NCI-H1694 (cell line): Measurements from ENCODE around the gene SRC.

Experiments
- DNase-seq: peaks from one replicate; lab custom pipeline; 2025; lab: John Stamatoyannopoulos, UW

SRC gene

GRCh38 chr20:37345339-37346235 is at the start of gene SRC:
TSS of gene SRC (plus strand) at chr20:37346140. CDS start at chr20:37384154, 38,014 bp downstream.
- peak; percentile 28 for DNase-seq

GRCh38 chr20:37296371-37296770 is 49.6 kb upstream of the SRC start:
- no peak for DNase-seq

GRCh38 chr20:37297066-37297736 is 48.7 kb upstream of the SRC start:
- DNase-seq = no peak

GRCh38 chr20:37298190-37298939 is 47.6 kb upstream of the SRC start:
- no peak for DNase-seq

GRCh38 chr20:37299718-37300528 is 46.0 kb upstream of the SRC start:
- no peak for DNase-seq

- no peak for DNase-seq
These were observed 44.8 kb upstream of the SRC start for GRCh38 chr20:37301120-37301519.

GRCh38 chr20:37301558-37301957 is 44.4 kb upstream of the SRC start:
- DNase-seq = no peak

- DNase-seq = no peak
These were observed 43.0 kb upstream of the SRC start for GRCh38 chr20:37302981-37303380.

GRCh38 chr20:37303637-37304036 is 42.3 kb upstream of the SRC start:
- no peak for DNase-seq

GRCh38 chr20:37305079-37305478 is 40.9 kb upstream of the SRC start:
- no peak for DNase-seq

GRCh38 chr20:37305839-37306238 is 40.1 kb upstream of the SRC start:
- no peak for DNase-seq

- DNase-seq = no peak
These were observed 37.6 kb upstream of the SRC start for GRCh38 chr20:37308086-37309050.

GRCh38 chr20:37309290-37309689 is 36.6 kb upstream of the SRC start:
- DNase-seq = no peak

GRCh38 chr20:37309936-37310590 is 35.9 kb upstream of the SRC start:
- DNase-seq = no peak

- DNase-seq = no peak
These were observed 35.0 kb upstream of the SRC start for GRCh38 chr20:37310951-37311350.

GRCh38 chr20:37311710-37312355 is 34.1 kb upstream of the SRC start:
- no peak for DNase-seq

GRCh38 chr20:37313546-37314091 is 32.3 kb upstream of the SRC start:
- no peak for DNase-seq

GRCh38 chr20:37314099-37314498 is 31.8 kb upstream of the SRC start:
- DNase-seq = no peak

- DNase-seq = no peak
These were observed 31.3 kb upstream of the SRC start for GRCh38 chr20:37314617-37315016.
